HCT116 (cell line): Measurements from ENCODE around the gene EPHA3. TPM values are rescaled to one million over a fixed set of nuclear protein-coding genes. Genes with fewer than 3 reads are reported as not detected.

Experiments
- ATAC-seq: fragments of 200-7000 bp; cut with Tn5 transposase; 2 replicates; pipeline ENCODE4 v1.9.1; 2020; ENCODE audit warnings: mild to moderate bottlenecking, moderate library complexity
- BruUV-seq: library from RNA; stranded (reverse); fragments of 400-500 nt; replicated peaks from 2 replicates; lab custom pipeline; 2021; lab: Mats Ljungman, UMichigan
- CTCF ChIA-PET: fragments of 300-600 bp; sonication (Branson Sonifier 250); formaldehyde crosslinking; loops from one replicate; lab custom pipeline; 2021; ENCODE audit warnings: antibody characterized with exemption; lab: Charles Lee
- POLR2A ChIA-PET: fragments of 300-600, 350-600 bp; sonication (Branson Sonifier 250); formaldehyde crosslinking; loops from one replicate; lab custom pipeline; 2021; ENCODE audit warnings: antibody characterized with exemption; lab: Charles Lee
- RAD21 ChIA-PET, 2 experiments: fragments of 300-600 bp; sonication (Branson Sonifier 250); formaldehyde crosslinking; loops; one replicate each; lab custom pipeline; 2023; ENCODE audit warnings: low total read pairs in 2 of 2; ENCODE audit not compliant: uncharacterized antibody in 2 of 2, unreplicated experiment in 2 of 2, low non-redundant PET in 1 of 2; lab: Charles Lee
- DNase-seq: peaks from one replicate; pipeline ENCODE4 v3.0.0-alpha.2; 2010; ENCODE audit warnings: low read depth, low spot score
- H2AFZ ChIP-seq: fragments of 200-600 bp; shearing (Covaris generic), sonication (generic); 2 replicates; pipeline ENCODE4 v1.6.1; 2017; ENCODE audit warnings: low read depth, mixed run types, mixed read lengths, antibody characterized with exemption, low read length; ENCODE audit not compliant: poor library complexity, severe bottlenecking
- H3K27ac ChIP-seq: 2 replicates; pipeline ENCODE4 v1.5.1; 2012; ENCODE audit warnings: low read depth, low read length
- H3K27me3 ChIP-seq: fragments of 200-600 bp; sonication (generic); 2 replicates; pipeline ENCODE4 v1.6.1; 2016; ENCODE audit warnings: mixed run types, low read length, mixed read lengths; ENCODE audit not compliant: insufficient read depth
- H3K36me3 ChIP-seq, 2 experiments: fragments of 200-500 bp in 1 of 2; fragments of 200-600 bp in 1 of 2; sonication (Bioruptor generic) in 1 of 2; sonication (generic) in 1 of 2; 2 replicates each; pipeline versions ENCODE4 v1.5.1 to v1.6.1; 2014 to 2016; ENCODE audit warnings: low read length in 2 of 2, inconsistent platforms in 1 of 2, mixed read lengths in 1 of 2, mixed run types in 1 of 2; ENCODE audit not compliant: insufficient read depth in 2 of 2, control insufficient read depth in 1 of 2
- H3K4me1 ChIP-seq, 2 experiments: fragments of 200-600 bp in 1 of 2; sonication (generic) in 1 of 2; 2 replicates each; pipeline versions ENCODE4 v1.5.1 to v1.6.1; 2012 to 2017; ENCODE audit warnings: low read length in 2 of 2, inconsistent platforms in 1 of 2, mild to moderate bottlenecking in 1 of 2, mixed read lengths in 1 of 2, mixed run types in 1 of 2, moderate library complexity in 1 of 2; ENCODE audit not compliant: insufficient read depth in 2 of 2, control insufficient read depth in 1 of 2
- H3K4me2 ChIP-seq: fragments of 200-600 bp; sonication (generic); 2 replicates; pipeline ENCODE4 v1.6.1; 2017; ENCODE audit warnings: mixed run types, low read length, mixed read lengths
- H3K4me3 ChIP-seq, 2 experiments: fragments of 200-600 bp in 1 of 2; sonication (generic) in 1 of 2; replicated peaks in 1 of 2; 2 replicates each; pipeline ENCODE4 v1.5.1; 2011 to 2016; ENCODE audit warnings: low read length in 2 of 2, control low read depth in 1 of 2, low read depth in 1 of 2, mild to moderate bottlenecking in 1 of 2, mixed read lengths in 1 of 2, mixed run types in 1 of 2
- H3K79me2 ChIP-seq: fragments of 200-600 bp; sonication (generic); 2 replicates; pipeline ENCODE4 v1.6.1; 2017; ENCODE audit warnings: mild to moderate bottlenecking, mixed run types, low read length, moderate library complexity, mixed read lengths; ENCODE audit not compliant: insufficient read depth
- H3K9ac ChIP-seq: fragments of 200-600 bp; sonication (generic); 2 replicates; pipeline ENCODE4 v1.6.1; 2016; ENCODE audit warnings: low read length, mixed read lengths
- H3K9me2 ChIP-seq: fragments of 200-600 bp; sonication (generic), shearing (Covaris generic); 2 replicates; pipeline ENCODE4 v1.6.1; 2017; ENCODE audit warnings: mixed run types, mild to moderate bottlenecking, moderate library complexity; ENCODE audit not compliant: insufficient read depth
- H3K9me3 ChIP-seq, 2 experiments: fragments of 200-500 bp in 1 of 2; fragments of 200-600 bp in 1 of 2; sonication (Bioruptor generic) in 1 of 2; sonication (generic) in 1 of 2; 2 replicates each; pipeline ENCODE4 v1.6.1; 2014 to 2017; ENCODE audit warnings: low read length in 2 of 2, mixed read lengths in 2 of 2, inconsistent platforms in 1 of 2, low read depth in 1 of 2, mild to moderate bottlenecking in 1 of 2, mixed run types in 1 of 2, moderate library complexity in 1 of 2; ENCODE audit not compliant: control insufficient read depth in 1 of 2, insufficient read depth in 1 of 2
- H4K20me1 ChIP-seq: fragments of 200-600 bp; sonication (generic), shearing (Covaris generic); 2 replicates; pipeline ENCODE4 v1.6.1; 2017; ENCODE audit warnings: mixed run types, mild to moderate bottlenecking, moderate library complexity; ENCODE audit not compliant: insufficient read depth
- ATF3 ChIP-seq: IDR thresholded peaks from 2 replicates; pipeline ENCODE4 v1.6.1; 2012
- CTCF ChIP-seq, 3 experiments: fragments of 200-600 bp in 1 of 3; sonication (generic) in 1 of 3; IDR thresholded peaks in 2 of 3; conservative IDR thresholded peaks in 1 of 3; 2 replicates each; pipeline ENCODE4 v1.5.1; 2012 to 2017; ENCODE audit warnings: low read depth in 2 of 3, low read length in 2 of 3, antibody characterized with exemption in 1 of 3, borderline replicate concordance in 1 of 3, control low read depth in 1 of 3, mild to moderate bottlenecking in 1 of 3, mixed read lengths in 1 of 3, mixed run types in 1 of 3, moderate library complexity in 1 of 3; ENCODE audit not compliant: insufficient read depth in 1 of 3
- ELF1 ChIP-seq: IDR thresholded peaks from 2 replicates; pipeline ENCODE4 v1.6.1; 2012; ENCODE audit warnings: low read depth, borderline replicate concordance
- EZH2 ChIP-seq: fragments of 200-600 bp; sonication (generic); IDR thresholded peaks from 2 replicates; pipeline ENCODE4 v1.6.1; 2017; ENCODE audit warnings: antibody characterized with exemption, mixed run types
- FOSL1 ChIP-seq: IDR thresholded peaks from 2 replicates; pipeline ENCODE4 v1.6.1; 2012; ENCODE audit warnings: low read depth
- MAX ChIP-seq: IDR thresholded peaks from 2 replicates; pipeline ENCODE4 v1.6.1; 2012
- POLR2A ChIP-seq: IDR thresholded peaks from 2 replicates; pipeline ENCODE4 v1.7.0; 2011; ENCODE audit warnings: borderline replicate concordance; ENCODE audit not compliant: insufficient read depth, insufficient read length; ENCODE audit errors: extremely low read depth
- POLR2AphosphoS5 ChIP-seq: IDR thresholded peaks from 2 replicates; pipeline ENCODE4 v1.6.1; 2011; ENCODE audit warnings: mild to moderate bottlenecking, low read depth, low read length, moderate library complexity
- RAD21 ChIP-seq: IDR thresholded peaks from 2 replicates; pipeline ENCODE4 v1.6.1; 2012; ENCODE audit warnings: low read depth, mild to moderate bottlenecking
- REST ChIP-seq: IDR thresholded peaks from 2 replicates; pipeline ENCODE4 v1.6.1; 2012; ENCODE audit warnings: low read depth
- SP1 ChIP-seq: IDR thresholded peaks from 2 replicates; pipeline ENCODE4 v1.6.1; 2012; ENCODE audit warnings: low read depth
- SRF ChIP-seq: IDR thresholded peaks from 2 replicates; pipeline ENCODE4 v1.6.1; 2012; ENCODE audit warnings: low read depth
- YY1 ChIP-seq: IDR thresholded peaks from 2 replicates; pipeline ENCODE4 v1.6.1; 2011; ENCODE audit warnings: low read length, low read depth, moderate library complexity, mild to moderate bottlenecking; ENCODE audit not compliant: insufficient replicate concordance; ENCODE audit errors: extremely low read depth
- ZBTB33 ChIP-seq: IDR thresholded peaks from 2 replicates; pipeline ENCODE4 v1.6.1; 2011; ENCODE audit warnings: mild to moderate bottlenecking, low read length, moderate library complexity; ENCODE audit not compliant: insufficient replicate concordance; ENCODE audit errors: extremely low read depth
- ZFX ChIP-seq: fragments of 450-650 bp; IDR thresholded peaks from 2 replicates; pipeline ENCODE4 v1.6.1; 2017
- ZNF274 ChIP-seq: fragments of 200-500 bp; sonication (Bioruptor generic); IDR thresholded peaks from 2 replicates; pipeline ENCODE4 v1.6.1; 2014; ENCODE audit warnings: mild to moderate bottlenecking, low read depth, low read length, inconsistent platforms
- intact Hi-C: fragments of 100-400 bp; cut with micrococcal nuclease; formaldehyde crosslinking; loops from 2 replicates; pipeline ENCODE4 v1.10.0; 2022
- total RNA-seq: library from RNA; stranded (reverse); gene quantifications from one replicate; pipeline ENCODE4 v1.2.1, GENCODE V29; 2021; ENCODE audit not compliant: unreplicated experiment

The EPHA3 gene
- total RNA-seq, 1 experiment from 2014 or later = not detected

- Histone ChIP-seq H3K9ac (no peak overlapping the region), H3K9me2 (no peaks in the 10 kb centered on the region), H3K79me2 (no peaks in the 10 kb centered on the region), H3K4me3 (no peak overlapping the region), H2AFZ (no peak overlapping the region), H4K20me1 (no peaks in the 10 kb centered on the region), H3K27me3 (no peaks in the 10 kb centered on the region), H3K4me2 (no peak overlapping the region), H3K27ac (no peak overlapping the region), H3K4me1 (no peaks in the 10 kb centered on the region), H3K36me3 (no peaks in the 10 kb centered on the region), H3K9me3 (peaks cover 8 to 17% of the 10 kb centered on the region in 2 experiments; a peak in 3 of 4 replicates)
- no peak for DNase-seq
- ChIA-PET RAD21 (no interaction called here), POLR2A (no interaction called here), CTCF (no interaction called here)
- no peak for ATAC-seq
- BruUV-seq = no TSS peak
- no peak for TF ChIP-seq POLR2AphosphoS5
- no peak for TF ChIP-seq ZNF274
- no peak for TF ChIP-seq ELF1
- no peak for TF ChIP-seq SP1
- no peak for TF ChIP-seq EZH2
- no peak for TF ChIP-seq MAX
- TF ChIP-seq ATF3 = no peak
- TF ChIP-seq REST = no peak
- no peak for TF ChIP-seq POLR2A
- TF ChIP-seq ZBTB33 = no peak
- no peak for TF ChIP-seq ZFX
- no peak for TF ChIP-seq CTCF (IDR thresholded peaks at IDR 0.05 in 2 of 3, conservative IDR thresholded peaks at IDR 0.05 in 1 of 3; ENCODE audit: borderline replicate concordance in 1 of 3, insufficient read depth in 1 of 3, low read depth in 2 of 3, low read length in 2 of 3)
- no peak for TF ChIP-seq YY1
- TF ChIP-seq RAD21 = no peak
- TF ChIP-seq SRF = no peak
- TF ChIP-seq FOSL1 = no peak
- intact Hi-C loops = no loop called here
Observed at GRCh38 chr3:89303701-89304100, 196.3 kb downstream of the EPHA3 start.
